Activated T-cell treated with anti-CD3 and anti-CD28 coated beads, Interleukin-2, amount 50 U/mL, for 72 hours (primary cell): ENCODE measurements around the gene PRDM4. TPM values are rescaled to one million over a fixed set of nuclear protein-coding genes. Genes with fewer than 3 reads are reported as not detected.

Experiments
- ATAC-seq, 2 donors: fragments of 150-1000 bp; cut with Tn5 transposase; replicated peaks in 1 of 2; 2 replicates each; pipeline ENCODE4 v1.10.0; 2021; ENCODE audit warnings: moderate library complexity in 2 of 2, mild to moderate bottlenecking in 1 of 2
- DNase-seq, 2 donors: peaks; one replicate each; pipeline ENCODE4 v3.0.0; 2021 to 2022; ENCODE audit warnings: mixed read lengths in 1 of 2
- H3K27ac Mint-ChIP-seq: one replicate; pipeline ENCODE4 v1.8.0; 2022; ENCODE audit warnings: mild to moderate bottlenecking, moderate library complexity, mixed read lengths
- H3K27me3 Mint-ChIP-seq: one replicate; pipeline ENCODE4 v1.8.0; 2022; ENCODE audit warnings: low read depth, mixed read lengths
- H3K36me3 Mint-ChIP-seq, 2 donors: one replicate each; pipeline ENCODE4 v1.8.0; 2022; ENCODE audit warnings: mixed read lengths in 2 of 2, mild to moderate bottlenecking in 1 of 2; ENCODE audit not compliant: insufficient read depth in 2 of 2
- H3K4me1 Mint-ChIP-seq: one replicate; pipeline ENCODE4 v1.8.0; 2022; ENCODE audit warnings: low read depth, mixed read lengths
- H3K4me3 Mint-ChIP-seq, 2 donors: one replicate each; pipeline ENCODE4 v1.8.0; 2022; ENCODE audit warnings: mild to moderate bottlenecking in 2 of 2, mixed read lengths in 2 of 2, moderate library complexity in 2 of 2
- H3K9me3 Mint-ChIP-seq, 2 donors: one replicate each; pipeline ENCODE4 v1.8.0; 2022; ENCODE audit warnings: mixed read lengths in 2 of 2
- total RNA-seq, 2 donors: library from RNA; stranded (reverse); gene quantifications; one replicate each; pipeline ENCODE4 v1.2.3, GENCODE V29; 2022

The PRDM4 gene
- total RNA-seq, 2 donors from 2014 or later, result 32.2 to 35.9 TPM

DNA sequence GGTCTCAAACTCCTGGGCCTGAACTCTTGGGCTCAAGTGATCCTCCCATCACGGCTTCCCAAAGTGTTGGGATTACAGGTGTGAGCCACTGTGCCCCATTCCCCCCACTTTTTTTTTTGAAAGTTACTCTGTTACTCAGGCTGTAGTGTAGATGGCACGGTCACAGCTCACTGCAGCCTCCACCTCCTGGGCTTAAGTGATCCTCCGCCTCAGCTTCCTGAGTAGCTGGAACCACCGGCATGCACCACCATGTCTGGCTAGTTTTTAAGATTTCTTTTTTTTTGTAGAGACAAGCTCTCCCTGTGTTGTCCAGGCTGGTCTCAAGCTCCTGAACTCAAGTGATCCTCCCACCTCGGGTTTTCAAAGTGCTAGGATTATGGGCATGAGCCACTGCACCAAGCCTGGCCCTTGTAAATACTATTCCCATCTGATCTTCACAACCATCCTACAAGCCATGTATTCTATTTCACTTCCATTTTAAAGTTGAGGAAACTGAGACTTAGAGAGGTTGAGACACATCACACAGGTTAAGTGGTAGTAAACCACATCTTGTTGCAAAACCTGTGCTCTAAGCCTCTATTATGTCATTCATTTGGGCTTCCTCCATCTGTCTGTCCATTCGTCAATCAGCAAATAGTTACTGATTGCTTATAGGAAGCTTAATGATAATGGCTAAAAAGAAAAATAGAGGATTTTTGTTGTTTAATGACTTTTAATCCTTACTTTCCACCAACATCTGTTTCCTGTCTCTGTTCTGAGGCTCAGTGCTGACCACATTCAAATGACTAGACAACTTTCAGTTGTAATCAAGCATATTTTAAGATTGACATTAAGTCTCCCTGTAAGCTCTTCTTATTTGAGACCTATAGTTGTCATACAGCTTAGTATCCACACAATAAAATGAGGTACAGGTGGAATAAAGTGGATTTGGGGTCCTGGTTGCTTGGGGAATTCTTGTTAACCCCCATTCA is 22.8 kb upstream of the PRDM4 start:
- no peaks in the 10 kb centered on the region for H3K36me3 Mint-ChIP-seq
- ATAC-seq (no peak), DNase-seq (no peak)
- peak overlapping the region; percentile 6 for H3K27ac Mint-ChIP-seq
- no peaks in the 10 kb centered on the region for H3K9me3 Mint-ChIP-seq
- H3K4me1 Mint-ChIP-seq, result peaks cover 6% of the 10 kb centered on the region
- H3K4me3 Mint-ChIP-seq, result no peak overlapping the region
- H3K27me3 Mint-ChIP-seq, result peaks cover 27% of the 10 kb centered on the region

DNA sequence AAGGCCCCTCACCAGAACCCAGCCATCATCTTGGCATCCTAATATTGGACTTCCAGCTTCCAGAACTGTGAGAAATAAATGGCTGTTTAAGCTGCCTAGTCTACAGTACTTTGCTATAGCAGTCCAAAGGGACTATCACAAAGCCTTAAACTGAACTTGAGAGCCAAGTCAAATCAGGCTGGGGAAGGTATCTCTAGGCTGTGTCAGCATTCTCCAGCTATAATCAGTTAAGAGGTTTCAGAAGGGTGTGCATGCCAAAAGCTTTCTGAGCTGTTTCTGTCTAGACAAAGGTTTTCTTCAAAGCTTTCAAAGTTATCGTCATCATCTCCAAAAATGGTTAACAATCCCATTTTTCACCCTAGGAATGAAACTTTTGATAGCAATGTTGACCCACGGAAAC is 21.1 kb upstream of the PRDM4 start:
- Mint-ChIP-seq H3K27me3 (peaks cover 34% of the 10 kb centered on the region), H3K36me3 (no peaks in the 10 kb centered on the region), H3K9me3 (no peaks in the 10 kb centered on the region), H3K4me3 (no peak overlapping the region), H3K27ac (no peak overlapping the region), H3K4me1 (peaks cover 6% of the 10 kb centered on the region)
- DNase-seq (no peak), ATAC-seq (no peak)

DNA sequence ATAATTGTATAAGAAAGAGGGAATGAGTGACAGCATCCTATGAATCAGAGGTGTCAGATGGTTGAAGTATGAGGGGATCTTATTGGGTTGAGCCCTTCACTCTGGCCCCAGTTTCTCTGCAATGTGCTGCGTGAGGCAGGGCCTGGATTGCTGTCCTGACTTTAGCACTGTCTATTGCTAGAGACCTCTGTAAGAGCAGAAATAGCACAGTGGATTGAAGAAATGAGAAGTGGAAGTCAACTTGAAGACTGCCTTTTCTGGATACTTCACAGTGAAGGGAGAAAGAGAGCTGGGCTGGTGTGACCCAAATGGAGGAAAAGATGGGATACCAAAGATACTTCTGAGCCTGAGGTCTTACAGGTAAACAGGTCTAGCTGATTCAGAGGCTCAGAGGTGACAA is 19.4 kb upstream of the PRDM4 start:
- ATAC-seq (no peak), DNase-seq (no peak)
- Mint-ChIP-seq H3K27ac (no peak overlapping the region), H3K36me3 (no peaks in the 10 kb centered on the region), H3K27me3 (peaks cover 50% of the 10 kb centered on the region), H3K4me1 (peaks cover 6% of the 10 kb centered on the region), H3K4me3 (no peak overlapping the region), H3K9me3 (no peaks in the 10 kb centered on the region)

- H3K27me3 Mint-ChIP-seq, result peaks cover 58% of the 10 kb centered on the region
- DNase-seq, result no peak
- no peak overlapping the region for H3K4me3 Mint-ChIP-seq
- H3K36me3 Mint-ChIP-seq, result no peaks in the 10 kb centered on the region
- no peaks in the 10 kb centered on the region for H3K9me3 Mint-ChIP-seq
- H3K27ac Mint-ChIP-seq, result no peak overlapping the region
- no peak for ATAC-seq
- H3K4me1 Mint-ChIP-seq, result peaks cover 16% of the 10 kb centered on the region
These were observed 18.3 kb upstream of the PRDM4 start for GRCh38 chr12:107779077-107779831.

- Mint-ChIP-seq H3K27me3 (peaks cover 61% of the 10 kb centered on the region), H3K27ac (no peak overlapping the region), H3K36me3 (no peaks in the 10 kb centered on the region), H3K4me1 (peaks cover 15% of the 10 kb centered on the region), H3K9me3 (no peaks in the 10 kb centered on the region), H3K4me3 (no peak overlapping the region)
- DNase-seq (no peak), ATAC-seq (no peak)
These were observed 17.6 kb upstream of the PRDM4 start for GRCh38 chr12:107778383-107779025.

DNA sequence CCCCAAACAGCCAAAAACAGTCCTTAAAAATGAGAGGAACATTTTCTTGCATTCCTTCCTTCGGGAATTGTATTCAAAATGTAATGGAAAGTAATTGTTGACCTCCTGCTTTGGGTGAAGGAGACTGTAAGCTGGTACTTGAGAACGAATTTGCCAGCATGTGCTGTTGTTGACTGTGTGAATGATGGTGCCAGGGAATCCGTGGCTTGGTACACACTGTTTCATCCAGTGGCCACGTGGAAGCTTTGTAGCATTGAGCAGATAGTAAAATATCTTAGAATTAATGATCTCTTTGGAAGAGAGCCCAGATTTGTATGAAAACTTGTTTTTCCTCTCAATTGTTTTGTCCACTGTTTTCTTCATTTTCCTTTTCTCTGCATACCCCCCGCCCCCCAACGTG is 15.2 kb upstream of the PRDM4 start:
- Mint-ChIP-seq H3K4me1 (peaks cover 15% of the 10 kb centered on the region), H3K36me3 (no peaks in the 10 kb centered on the region), H3K4me3 (no peak overlapping the region), H3K9me3 (no peaks in the 10 kb centered on the region), H3K27ac (no peak overlapping the region), H3K27me3 (peaks cover 77% of the 10 kb centered on the region)
- DNase-seq, result no peak
- ATAC-seq, result no peak

- Mint-ChIP-seq H3K9me3 (no peaks in the 10 kb centered on the region), H3K4me3 (peak overlapping the region; percentile 65 to 68), H3K27ac (no peak overlapping the region), H3K27me3 (peaks cover 71% of the 10 kb centered on the region), H3K36me3 (no peaks in the 10 kb centered on the region), H3K4me1 (peaks cover 15% of the 10 kb centered on the region)
- ATAC-seq (peak; percentile 41 to 61), DNase-seq (peak in 1 of 2 donors; percentile 17)
These were observed 14.3 kb upstream of the PRDM4 start for GRCh38 chr12:107775093-107775721.

DNA sequence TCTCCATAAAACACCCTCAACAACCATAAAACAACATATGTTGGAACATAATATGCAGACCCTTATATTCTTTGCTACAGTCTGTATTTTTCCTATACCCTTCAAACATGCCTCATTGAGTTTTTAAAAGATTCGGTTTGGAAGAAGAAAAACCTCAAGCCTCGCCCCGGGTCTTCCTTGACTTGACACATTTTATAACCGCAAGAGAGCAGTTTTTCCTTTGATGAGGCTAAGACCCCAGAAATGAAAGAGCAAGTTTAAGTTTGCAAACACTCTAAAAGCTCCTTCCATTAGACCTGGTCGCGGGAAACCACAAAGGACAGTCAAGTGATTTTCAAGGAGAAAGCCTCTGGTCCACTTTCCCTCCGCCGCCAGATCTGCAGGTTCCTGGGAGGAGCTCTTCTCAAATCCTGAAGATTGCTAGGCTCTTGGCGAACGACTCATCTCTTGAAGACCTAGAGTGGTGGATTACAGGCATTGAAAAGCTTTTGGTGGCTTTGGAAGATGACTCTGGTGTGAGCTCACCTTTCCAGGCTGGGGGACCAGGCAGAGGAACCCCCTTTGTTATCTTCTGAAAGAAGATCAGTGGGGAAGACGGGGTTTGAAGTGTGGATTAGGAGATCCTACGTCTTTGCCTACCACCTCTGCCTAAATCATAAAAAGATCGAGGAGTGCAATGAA is 13.6 kb upstream of the PRDM4 start, which contains the start of gene ASCL4:
TSS of gene ASCL4 (plus strand) at position 356 of the 681 bp plus-strand sequence. CDS start 515 bp downstream, outside the sequence.
- no peak for DNase-seq
- H3K4me3 Mint-ChIP-seq, result peak within 1 kb of the TSS; percentile 65 to 68

DNA sequence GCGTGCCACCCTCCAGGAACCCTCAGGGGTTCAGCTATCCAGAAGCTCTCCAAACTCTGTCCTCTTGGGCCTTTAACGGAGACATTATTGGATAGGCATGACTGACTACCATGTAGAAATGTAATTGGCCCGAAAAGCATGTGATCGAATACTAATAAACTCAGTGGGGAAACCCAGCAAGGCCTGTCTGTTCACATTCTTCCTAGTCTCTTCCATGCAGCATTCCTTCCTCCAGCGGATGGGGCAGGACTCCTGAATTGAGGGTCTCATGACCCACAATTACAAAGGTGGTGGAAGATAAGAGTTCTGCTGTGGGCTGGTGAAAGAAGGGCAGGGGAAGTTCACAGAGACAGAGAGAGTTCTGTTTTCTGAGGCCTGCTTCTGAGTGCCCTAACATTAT is 6.5 kb upstream of the PRDM4 start:
- no peak for ATAC-seq
- no peak for DNase-seq
- Mint-ChIP-seq H3K27ac (no peak overlapping the region), H3K4me1 (no peaks in the 10 kb centered on the region), H3K27me3 (peaks cover 8% of the 10 kb centered on the region), H3K36me3 (no peaks in the 10 kb centered on the region), H3K9me3 (peaks cover 0 to 1% of the 10 kb centered on the region in 2 donors), H3K4me3 (no peak overlapping the region)

More for the DNA sequence above, 13.6 kb upstream of the PRDM4 start, which contains the start of gene ASCL4:
- no peaks in the 10 kb centered on the region for H3K9me3 Mint-ChIP-seq
- H3K4me1 Mint-ChIP-seq, result peaks cover 15% of the 10 kb centered on the region
- H3K27ac Mint-ChIP-seq, result no peak within 1 kb of the TSS
- peaks cover 66% of the 10 kb centered on the region for H3K27me3 Mint-ChIP-seq
- H3K36me3 Mint-ChIP-seq, result no peaks in the 10 kb centered on the region
- ATAC-seq, result no peak

DNA sequence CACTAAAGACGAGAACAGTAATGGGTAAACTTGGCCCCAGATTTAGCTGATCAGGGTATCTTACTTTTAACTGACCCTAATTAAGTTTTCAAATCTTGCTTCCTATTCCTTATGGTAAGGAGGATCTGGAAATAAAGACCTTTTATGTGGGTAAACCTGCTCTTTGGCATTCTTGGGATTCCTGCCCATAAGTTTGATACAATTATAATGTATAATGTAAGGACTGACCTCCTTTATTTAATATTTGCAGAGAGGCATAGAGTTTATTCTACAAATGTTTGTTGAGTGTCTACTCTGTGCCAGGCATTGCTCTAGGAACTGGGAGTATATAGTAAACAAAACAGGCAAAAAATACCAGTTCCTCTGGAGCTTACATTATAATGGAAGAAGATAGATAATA is 4.4 kb upstream of the PRDM4 start:
- Mint-ChIP-seq H3K4me1 (no peaks in the 10 kb centered on the region), H3K27me3 (no peaks in the 10 kb centered on the region), H3K27ac (no peak overlapping the region), H3K9me3 (peaks cover 0 to 1% of the 10 kb centered on the region in 2 donors), H3K36me3 (no peaks in the 10 kb centered on the region), H3K4me3 (no peak overlapping the region)
- no peak for DNase-seq
- no peak for ATAC-seq

- Mint-ChIP-seq H3K4me1 (peaks cover 5% of the 10 kb centered on the region), H3K36me3 (peaks cover 0 to 3% of the 10 kb centered on the region in 2 donors), H3K9me3 (peaks cover 0 to 1% of the 10 kb centered on the region in 2 donors), H3K27me3 (no peaks in the 10 kb centered on the region), H3K4me3 (no peak overlapping the region), H3K27ac (no peak overlapping the region)
- ATAC-seq (no peak), DNase-seq (no peak)
These were observed 3.7 kb upstream of the PRDM4 start for GRCh38 chr12:107764626-107765025.

- peaks cover 0 to 6% of the 10 kb centered on the region in 2 donors for H3K36me3 Mint-ChIP-seq
These were observed 1.9 kb upstream of the PRDM4 start for GRCh38 chr12:107762874-107763273.

More at GRCh38 chr12:107762874-107763273, 1.9 kb upstream of the PRDM4 start:
- DNase-seq (no peak), ATAC-seq (no peak)
- Mint-ChIP-seq H3K4me3 (no peak overlapping the region), H3K27me3 (no peaks in the 10 kb centered on the region), H3K4me1 (peaks cover 21% of the 10 kb centered on the region), H3K9me3 (peaks cover 0 to 1% of the 10 kb centered on the region in 2 donors), H3K27ac (no peak overlapping the region)
